T-helper 2 cell (primary cell): ENCODE measurements around the gene SEMA6A.

Experiments
- DNase-seq, 5 experiments: peaks; one replicate each; pipeline versions ENCODE4 v3.0.0 to v3.0.0-alpha.2; 2012 to 2022

SEMA6A gene

GRCh38 chr5:116395631-116396203 is 178.9 kb downstream of the SEMA6A start:
- no peak for DNase-seq

GRCh38 chr5:116395226-116395625 is 179.4 kb downstream of the SEMA6A start:
- no peak for DNase-seq

- no peak for DNase-seq
These were observed 180.3 kb downstream of the SEMA6A start for GRCh38 chr5:116394186-116394867.
